Skeletal muscle cell (primary cell): Measurements from ENCODE around the gene PYROXD2.
"Not testable (repeated sequence)": the region's sequence is repeated elsewhere in the genome, so short reads cannot be mapped to it uniquely, and the experiment has no call there.

Source experiments
- DNase-seq: peaks from one replicate; pipeline ENCODE4 v3.0.0-alpha.2; 2010; ENCODE audit warnings: low read depth
- H3K4me3 ChIP-seq: 2 replicates; pipeline ENCODE4 v1.5.1; 2011; ENCODE audit warnings: low read depth, mild to moderate bottlenecking, control low read depth, low read length, moderate library complexity

Gene PYROXD2

GRCh38 chr10:98397089-98397600 lies 17.8 kb downstream of the PYROXD2 start:
- DNase-seq = no peak
- H3K4me3 ChIP-seq = no peak overlapping the region

GRCh38 chr10:98396096-98397063 lies 18.6 kb downstream of the PYROXD2 start:
- DNase-seq = no peak
- no peak overlapping the region for H3K4me3 ChIP-seq

- no peak overlapping the region for H3K4me3 ChIP-seq
- no peak for DNase-seq
These were observed 20.0 kb downstream of the PYROXD2 start for GRCh38 chr10:98394851-98395440.

- no peak for DNase-seq
- no peak overlapping the region for H3K4me3 ChIP-seq
These were observed 23.4 kb downstream of the PYROXD2 start for GRCh38 chr10:98391578-98391991.

GRCh38 chr10:98391065-98391464 lies 23.9 kb downstream of the PYROXD2 start:
- H3K4me3 ChIP-seq = no peak overlapping the region
- DNase-seq = no peak

GRCh38 chr10:98390406-98390805 lies 24.6 kb downstream of the PYROXD2 start:
- no peak overlapping the region for H3K4me3 ChIP-seq

GRCh38 chr10:98389398-98389797 lies 25.6 kb downstream of the PYROXD2 start:
- no peak for DNase-seq
- no peak overlapping the region for H3K4me3 ChIP-seq

More at GRCh38 chr10:98390406-98390805, 24.6 kb downstream of the PYROXD2 start:
- no peak for DNase-seq

- H3K4me3 ChIP-seq = no peak overlapping the region
- no peak for DNase-seq
These were observed 26.8 kb downstream of the PYROXD2 start for GRCh38 chr10:98388101-98388655.

- DNase-seq = no peak
These were observed 30.4 kb downstream of the PYROXD2 start for GRCh38 chr10:98384531-98385133.

GRCh38 chr10:98383869-98384268 lies 31.1 kb downstream of the PYROXD2 start:
- DNase-seq = no peak
- H3K4me3 ChIP-seq = no peak overlapping the region

More at GRCh38 chr10:98384531-98385133, 30.4 kb downstream of the PYROXD2 start:
- H3K4me3 ChIP-seq = no peak overlapping the region

- DNase-seq = peak; percentile 47
- H3K4me3 ChIP-seq = not testable (repeated sequence)
These were observed 31.8 kb downstream of the PYROXD2 start for GRCh38 chr10:98383134-98383667.

- no peak for DNase-seq
- H3K4me3 ChIP-seq = no peak overlapping the region
These were observed 32.3 kb downstream of the PYROXD2 start for GRCh38 chr10:98382691-98383101.

- H3K4me3 ChIP-seq = no peak overlapping the region
- no peak for DNase-seq
These were observed 34.3 kb downstream of the PYROXD2 start for GRCh38 chr10:98380493-98381339.

GRCh38 chr10:98378722-98379121 lies 36.3 kb downstream of the PYROXD2 start:
- no peak overlapping the region for H3K4me3 ChIP-seq
- DNase-seq = no peak

GRCh38 chr10:98377536-98377935 lies 37.4 kb downstream of the PYROXD2 start:
- no peak overlapping the region for H3K4me3 ChIP-seq
- DNase-seq = no peak

- H3K4me3 ChIP-seq = no peak overlapping the region
- no peak for DNase-seq
These were observed 38.0 kb downstream of the PYROXD2 start for GRCh38 chr10:98377001-98377400.

- DNase-seq = no peak
- H3K4me3 ChIP-seq = no peak overlapping the region
These were observed 38.5 kb downstream of the PYROXD2 start for GRCh38 chr10:98376485-98376884.

GRCh38 chr10:98374217-98374985 lies 40.6 kb downstream of the PYROXD2 start:
- no peak overlapping the region for H3K4me3 ChIP-seq

More at GRCh38 chr10:98374217-98374985, 40.6 kb downstream of the PYROXD2 start:
- DNase-seq = peak; percentile 52
